Measurements from ENCODE around the gene PALB2.

DNA sequence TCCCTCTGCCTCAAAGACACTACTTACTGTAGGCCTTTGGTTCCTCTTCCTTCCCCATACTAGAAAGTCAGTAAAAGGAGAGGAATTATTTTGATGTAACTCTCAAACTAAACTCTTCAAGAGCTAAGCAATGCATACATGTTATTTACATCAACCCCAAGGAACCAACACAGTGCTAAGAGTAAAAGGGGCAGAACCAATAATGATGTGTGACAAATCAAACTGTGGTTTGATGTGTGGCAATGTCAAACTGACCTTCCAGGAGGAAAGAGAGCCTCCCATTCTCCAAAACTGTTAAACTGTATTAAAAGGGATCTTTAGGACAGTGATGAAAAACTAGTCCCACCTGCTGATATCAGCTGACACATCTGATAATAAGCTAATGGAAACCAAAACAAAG lies 60.7 kb downstream of the PALB2 start:
- TF ChIP-seq EZH2 (IDR thresholded peaks at IDR 0.05; ENCODE audit: borderline replicate concordance), result no peak
- TF ChIP-seq, protein P1, sequence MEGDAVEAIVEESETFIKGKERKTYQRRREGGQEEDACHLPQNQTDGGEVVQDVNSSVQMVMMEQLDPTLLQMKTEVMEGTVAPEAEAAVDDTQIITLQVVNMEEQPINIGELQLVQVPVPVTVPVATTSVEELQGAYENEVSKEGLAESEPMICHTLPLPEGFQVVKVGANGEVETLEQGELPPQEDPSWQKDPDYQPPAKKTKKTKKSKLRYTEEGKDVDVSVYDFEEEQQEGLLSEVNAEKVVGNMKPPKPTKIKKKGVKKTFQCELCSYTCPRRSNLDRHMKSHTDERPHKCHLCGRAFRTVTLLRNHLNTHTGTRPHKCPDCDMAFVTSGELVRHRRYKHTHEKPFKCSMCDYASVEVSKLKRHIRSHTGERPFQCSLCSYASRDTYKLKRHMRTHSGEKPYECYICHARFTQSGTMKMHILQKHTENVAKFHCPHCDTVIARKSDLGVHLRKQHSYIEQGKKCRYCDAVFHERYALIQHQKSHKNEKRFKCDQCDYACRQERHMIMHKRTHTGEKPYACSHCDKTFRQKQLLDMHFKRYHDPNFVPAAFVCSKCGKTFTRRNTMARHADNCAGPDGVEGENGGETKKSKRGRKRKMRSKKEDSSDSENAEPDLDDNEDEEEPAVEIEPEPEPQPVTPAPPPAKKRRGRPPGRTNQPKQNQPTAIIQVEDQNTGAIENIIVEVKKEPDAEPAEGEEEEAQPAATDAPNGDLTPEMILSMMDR (IDR thresholded peaks at IDR 0.05; ENCODE audit: poor library complexity), result no peak
